Sciatic nerve (tissue), 2 donors: ENCODE measurements around the gene OR10K2. TPM values are rescaled to one million over a fixed set of nuclear protein-coding genes. Genes with fewer than 3 reads are reported as not detected.
"Not testable (repeated sequence)": the region's sequence is repeated elsewhere in the genome, so short reads cannot be mapped to it uniquely, and the experiment has no call there.

Experiments used
- ATAC-seq: fragments of 200-7000 bp; cut with Tn5 transposase; one replicate; pipeline ENCODE4 v1.9.1; 2020; ENCODE audit warnings: mild to moderate bottlenecking, moderate library complexity
- DNase-seq: peaks from one replicate; pipeline ENCODE4 v3.0.0-alpha.2; 2020; ENCODE audit warnings: low spot score
- intact Hi-C: fragments of 100-400 bp; cut with DNase I; formaldehyde crosslinking; loops from one replicate; pipeline ENCODE4 v1.14.2; 2022
- total RNA-seq: library from RNA; stranded (reverse); fragmentation: NEBNext Ultra II Directional; extraction: Animal tissue kit (Norgen Biotek cat#: 25700); gene quantifications from one replicate; pipeline ENCODE4 v1.2.1, GENCODE V29; 2021
- donor health status: DM: no; HTN: no; CAD: no.
- donor health status: DM: no; HTN: no; CAD: no.

The OR10K2 gene
- total RNA-seq, 1 donor from 2014 or later: not detected

GRCh38 chr1:158374860-158375259 lies 51.2 kb downstream of the OR10K2 start:
- no peak for ATAC-seq
- intact Hi-C loops: no loop called here

GRCh38 chr1:158374101-158374500 lies 51.9 kb downstream of the OR10K2 start:
- DNase-seq, ATAC-seq, intact Hi-C loops: not testable (repeated sequence)

More at GRCh38 chr1:158374860-158375259, 51.2 kb downstream of the OR10K2 start:
- no peak for DNase-seq

GRCh38 chr1:158371188-158371953 lies 54.7 kb downstream of the OR10K2 start:
- ATAC-seq: no peak
- DNase-seq: no peak
- intact Hi-C loops: no loop called here

Other genes starting within 250 kb of the OR10K2 start
- gene CD1D, start 245.3 kb downstream of the OR10K2 start, total RNA-seq: 1.1 TPM
- gene CD1A, start 171.8 kb downstream of the OR10K2 start, total RNA-seq: not detected
- 1.1 TPM for gene CD1C, start 136.3 kb downstream of the OR10K2 start, total RNA-seq
- not detected for gene CD1B, start 94.7 kb downstream of the OR10K2 start, total RNA-seq
- not detected for gene CD1E, start 72.3 kb downstream of the OR10K2 start, total RNA-seq
- gene OR10T2, start 26.8 kb downstream of the OR10K2 start, total RNA-seq: not detected
- gene OR10K1, start 35.6 kb upstream of the OR10K2 start, total RNA-seq: not detected
- not detected for gene OR10R2, start 46.0 kb upstream of the OR10K2 start, total RNA-seq
- not detected for gene OR6Y1, start 128.2 kb upstream of the OR10K2 start, total RNA-seq
- gene OR6P1, start 144.3 kb upstream of the OR10K2 start, total RNA-seq: not detected
- not detected for gene OR10X1, start 153.7 kb upstream of the OR10K2 start, total RNA-seq
- not detected for gene OR10Z1, start 179.0 kb upstream of the OR10K2 start, total RNA-seq